ENCODE results near the gene OR10K1. TPM values are rescaled to one million over a fixed set of nuclear protein-coding genes. Genes with fewer than 3 reads are reported as not detected.
"Not testable (repeated sequence)": the region's sequence is repeated elsewhere in the genome, so short reads cannot be mapped to it uniquely, and the experiment has no call there.

OR10K1 gene
- total and polyA plus RNA-seq, 12 donors, result not detected

DNA sequence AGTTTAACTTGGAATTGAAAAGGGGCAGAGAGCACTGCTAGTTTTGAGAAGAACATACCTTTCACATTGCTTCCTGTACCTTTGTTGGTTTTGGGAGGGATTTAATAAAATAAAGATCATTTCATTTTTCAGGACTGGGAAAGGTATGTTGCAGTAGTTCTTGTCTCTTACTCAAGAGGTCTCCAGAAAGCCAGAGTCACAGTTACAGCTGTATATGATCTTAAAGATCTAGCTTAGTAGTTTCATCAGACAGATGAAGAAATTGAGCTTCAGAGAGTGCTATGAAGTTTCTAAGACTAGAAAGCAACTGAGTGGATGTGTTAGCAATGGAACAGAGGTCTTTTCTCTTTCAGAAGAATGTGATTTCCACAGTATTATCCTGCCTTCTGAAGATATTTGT is 36.6 kb upstream of the OR10K1 start:
- Histone ChIP-seq H3K27ac (no peak overlapping the region), H3K36me3 (replicated peaks in 1 of 2) (no peaks in the 10 kb centered on the region), H3K27me3 (no peaks in the 10 kb centered on the region), H3K4me3 (no peak overlapping the region), H3K9me3 (replicated peaks in 1 of 3) (no peaks in the 10 kb centered on the region), H3K4me1 (replicated peaks in 1 of 2) (no peaks in the 10 kb centered on the region)
- intact Hi-C loops (cut with DNase I), result no loop called here
- DNase-seq, result no peak
- TF ChIP-seq, protein P1, sequence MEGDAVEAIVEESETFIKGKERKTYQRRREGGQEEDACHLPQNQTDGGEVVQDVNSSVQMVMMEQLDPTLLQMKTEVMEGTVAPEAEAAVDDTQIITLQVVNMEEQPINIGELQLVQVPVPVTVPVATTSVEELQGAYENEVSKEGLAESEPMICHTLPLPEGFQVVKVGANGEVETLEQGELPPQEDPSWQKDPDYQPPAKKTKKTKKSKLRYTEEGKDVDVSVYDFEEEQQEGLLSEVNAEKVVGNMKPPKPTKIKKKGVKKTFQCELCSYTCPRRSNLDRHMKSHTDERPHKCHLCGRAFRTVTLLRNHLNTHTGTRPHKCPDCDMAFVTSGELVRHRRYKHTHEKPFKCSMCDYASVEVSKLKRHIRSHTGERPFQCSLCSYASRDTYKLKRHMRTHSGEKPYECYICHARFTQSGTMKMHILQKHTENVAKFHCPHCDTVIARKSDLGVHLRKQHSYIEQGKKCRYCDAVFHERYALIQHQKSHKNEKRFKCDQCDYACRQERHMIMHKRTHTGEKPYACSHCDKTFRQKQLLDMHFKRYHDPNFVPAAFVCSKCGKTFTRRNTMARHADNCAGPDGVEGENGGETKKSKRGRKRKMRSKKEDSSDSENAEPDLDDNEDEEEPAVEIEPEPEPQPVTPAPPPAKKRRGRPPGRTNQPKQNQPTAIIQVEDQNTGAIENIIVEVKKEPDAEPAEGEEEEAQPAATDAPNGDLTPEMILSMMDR (IDR thresholded peaks at IDR 0.05), result no peak
- no peak for TF ChIP-seq POLR2A (IDR thresholded peaks at IDR 0.05)

DNA sequence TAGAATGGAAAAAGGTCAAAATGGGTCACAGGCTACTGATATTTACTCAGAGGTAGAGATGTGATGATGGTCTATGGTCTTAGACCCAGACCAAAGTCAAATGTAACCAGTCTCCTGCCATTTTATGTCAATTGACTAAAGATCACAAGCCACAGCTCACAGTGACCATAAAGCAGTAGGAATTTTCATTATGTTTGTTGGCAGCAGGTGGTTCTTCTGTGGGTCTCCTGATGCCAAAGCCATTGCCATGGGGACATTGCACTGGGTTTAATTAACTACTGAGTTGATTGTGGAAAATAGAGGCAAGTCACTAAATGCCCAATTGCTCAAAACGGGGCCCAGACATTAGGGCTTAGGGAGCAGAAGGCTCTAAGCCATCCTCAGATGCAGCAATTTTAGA is 35.5 kb upstream of the OR10K1 start, which contains the start of gene OR10K2:
Gene OR10K2 (minus strand): TSS at position 101 of the 400 bp plus-strand sequence. CDS start 5,371 bp downstream, outside the sequence.
- no peak for DNase-seq
- Histone ChIP-seq H3K36me3 (replicated peaks in 1 of 2) (no peaks in the 10 kb centered on the region), H3K27me3 (no peaks in the 10 kb centered on the region), H3K9me3 (replicated peaks in 1 of 3) (no peaks in the 10 kb centered on the region), H3K4me3 (no peak within 1 kb of the TSS), H3K4me1 (replicated peaks in 1 of 2) (no peaks in the 10 kb centered on the region), H3K27ac (no peak within 1 kb of the TSS)
- TF ChIP-seq POLR2A (IDR thresholded peaks at IDR 0.05), result no peak
- TF ChIP-seq, protein P1 (IDR thresholded peaks at IDR 0.05), result no peak
- WGBS, 4 donors, result 79 to 94% (median 82%) methylated on average over 1 of the region's 1 CpG
- intact Hi-C loops (cut with DNase I), result no loop called here

DNA sequence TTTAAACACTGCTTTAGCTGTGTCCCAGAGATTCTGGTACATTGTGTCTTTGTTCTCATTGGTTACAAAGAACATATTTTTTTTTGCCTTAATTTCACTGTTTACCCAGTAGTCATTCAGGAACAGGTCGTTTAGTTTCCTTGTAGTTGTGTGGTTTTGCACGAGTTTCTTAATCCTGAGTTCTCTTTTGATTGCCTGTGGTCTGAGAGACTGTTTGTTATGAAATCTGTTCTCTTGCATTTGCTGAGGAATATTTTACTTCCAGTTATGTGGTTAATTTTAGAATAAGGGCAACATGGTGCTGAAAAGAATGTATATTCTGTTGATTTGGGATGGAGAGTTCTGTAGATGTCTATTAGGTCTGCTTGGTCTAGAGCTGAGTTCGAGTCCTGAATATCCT is 31.5 kb upstream of the OR10K1 start:
- H3K9me3 ChIP-seq (replicated peaks in 1 of 3); DNase-seq; H3K27ac ChIP-seq; H3K36me3 ChIP-seq (replicated peaks in 1 of 2); H3K4me3 ChIP-seq; intact Hi-C loops (cut with DNase I); H3K27me3 ChIP-seq; H3K4me1 ChIP-seq (replicated peaks in 1 of 2): not testable (repeated sequence)
- WGBS, 4 donors, result 42 to 51% (median 46%) methylated on average over 3 of the region's 3 CpGs

DNA sequence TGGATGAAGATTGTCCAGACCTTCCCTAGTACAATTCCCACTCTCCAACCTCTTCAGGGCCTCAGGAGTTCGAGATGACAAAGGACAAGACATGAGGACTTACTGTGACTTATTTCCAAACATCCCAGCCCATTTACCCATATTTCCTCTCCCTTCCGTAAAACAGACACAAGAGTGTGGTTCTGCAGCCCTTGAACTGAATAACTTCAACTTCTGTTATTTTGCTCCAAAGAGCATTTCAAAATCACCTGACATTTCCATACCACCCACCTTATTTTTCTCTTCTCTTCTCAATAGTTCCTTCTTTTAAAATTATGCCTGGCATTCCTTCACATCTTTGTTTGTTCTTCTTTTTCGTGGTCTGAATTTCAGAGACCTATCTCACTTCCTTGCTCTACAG is 26.9 kb upstream of the OR10K1 start:
- Histone ChIP-seq H3K9me3 (replicated peaks in 1 of 3) (no peaks in the 10 kb centered on the region), H3K27me3 (no peaks in the 10 kb centered on the region), H3K4me1 (replicated peaks in 1 of 2) (no peaks in the 10 kb centered on the region), H3K4me3 (no peak overlapping the region), H3K36me3 (replicated peaks in 1 of 2) (no peaks in the 10 kb centered on the region), H3K27ac (no peak overlapping the region)
- WGBS, 4 donors, result 29 to 45% (median 38%) methylated on average over 3 of the region's 3 CpGs
- DNase-seq, result no peak
- no peak for TF ChIP-seq POLR2A (IDR thresholded peaks at IDR 0.05)
- TF ChIP-seq, protein P1 (IDR thresholded peaks at IDR 0.05), result no peak
- intact Hi-C loops (cut with DNase I), result no loop called here

DNA sequence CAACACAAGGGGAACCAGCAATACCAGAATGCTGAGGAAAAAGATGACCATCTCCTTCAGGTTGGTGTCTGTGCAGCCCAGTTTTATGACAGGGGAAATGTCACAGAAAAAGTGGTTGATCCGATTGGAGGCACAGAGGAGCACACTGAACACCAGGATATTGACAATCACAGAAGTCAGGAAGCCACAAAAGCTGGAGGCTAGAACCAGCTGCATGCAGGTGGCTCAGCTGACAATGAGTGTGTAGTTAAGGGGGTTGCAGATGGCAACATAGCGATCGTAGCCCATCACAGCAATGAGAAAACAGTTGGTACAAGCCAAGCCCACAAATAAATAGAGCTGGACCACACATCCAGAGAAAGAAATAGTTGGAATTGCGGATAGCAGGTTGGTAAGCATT is 16.3 kb upstream of the OR10K1 start:
- WGBS, 4 donors, result 68 to 86% (median 82%) methylated on average over 4 of the region's 4 CpGs
- no peaks in the 10 kb centered on the region for H3K4me1 ChIP-seq (replicated peaks in 1 of 2)
- no peaks in the 10 kb centered on the region for H3K9me3 ChIP-seq (replicated peaks in 1 of 3)
- intact Hi-C loops (cut with DNase I), result no loop called here
- DNase-seq, result no peak
- TF ChIP-seq, protein P1 (IDR thresholded peaks at IDR 0.05), result no peak
- TF ChIP-seq POLR2A (IDR thresholded peaks at IDR 0.05), result no peak
- no peak overlapping the region for H3K4me3 ChIP-seq
- H3K27ac ChIP-seq, result no peak overlapping the region
- H3K36me3 ChIP-seq (replicated peaks in 1 of 2), result no peaks in the 10 kb centered on the region
- H3K27me3 ChIP-seq, result no peaks in the 10 kb centered on the region
